GM18517 (cell line): Measurements from ENCODE around the gene TMEM129.

Experiments
- ATAC-seq: cut with Tn5 transposase; IDR thresholded peaks from one replicate; pipeline ENCODE4 v1.9.1; 2021; ENCODE audit warnings: mild to moderate bottlenecking, moderate library complexity; ENCODE audit not compliant: unreplicated experiment

TMEM129 gene

DNA sequence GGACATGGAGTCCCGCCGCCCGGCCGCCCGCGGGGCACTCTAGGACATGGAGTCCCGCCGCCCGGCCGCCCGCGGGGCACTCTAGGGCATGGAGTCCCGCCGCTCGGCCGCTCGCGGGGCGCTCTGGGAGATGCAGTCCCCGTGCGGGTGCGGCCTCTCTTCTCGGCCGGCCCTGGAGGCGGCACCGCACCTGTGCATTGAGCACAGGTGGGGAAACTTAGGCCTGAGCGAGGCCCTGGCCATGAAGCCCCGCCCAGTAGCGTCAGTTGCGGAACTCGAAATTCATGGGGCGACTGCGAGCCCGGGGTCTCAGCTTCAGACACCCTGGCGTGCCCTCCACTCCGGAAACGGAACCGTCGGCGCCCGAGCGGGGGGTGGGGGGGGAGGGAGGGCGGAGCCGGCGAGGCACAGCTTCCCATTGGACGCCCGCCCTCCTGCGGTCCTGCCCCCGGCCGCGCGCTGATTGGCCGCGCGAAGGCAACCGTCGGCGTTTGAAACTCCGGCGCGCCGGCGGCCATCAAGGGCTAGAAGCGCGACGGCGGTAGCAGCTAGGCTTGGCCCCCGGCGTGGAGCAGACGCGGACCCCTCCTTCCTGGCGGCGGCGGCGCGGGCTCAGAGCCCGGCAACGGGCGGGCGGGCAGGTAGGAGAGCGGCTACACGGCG is at the start of gene TMEM129, which contains the start of gene TACC3:
TMEM129 (minus strand) TSS at position 321 of the 663 bp plus-strand sequence. CDS start 486 bp downstream, outside the sequence.
TACC3 (plus strand) TSS at position 519 of the 663 bp plus-strand sequence. CDS start 1,901 bp downstream, outside the sequence.
- ATAC-seq: peak; percentile 73

GRCh38 chr4:1770791-1771231 is 49.7 kb upstream of the TMEM129 start:
- ATAC-seq: no peak

GRCh38 chr4:1770245-1770644 is 49.1 kb upstream of the TMEM129 start:
- no peak for ATAC-seq

DNA sequence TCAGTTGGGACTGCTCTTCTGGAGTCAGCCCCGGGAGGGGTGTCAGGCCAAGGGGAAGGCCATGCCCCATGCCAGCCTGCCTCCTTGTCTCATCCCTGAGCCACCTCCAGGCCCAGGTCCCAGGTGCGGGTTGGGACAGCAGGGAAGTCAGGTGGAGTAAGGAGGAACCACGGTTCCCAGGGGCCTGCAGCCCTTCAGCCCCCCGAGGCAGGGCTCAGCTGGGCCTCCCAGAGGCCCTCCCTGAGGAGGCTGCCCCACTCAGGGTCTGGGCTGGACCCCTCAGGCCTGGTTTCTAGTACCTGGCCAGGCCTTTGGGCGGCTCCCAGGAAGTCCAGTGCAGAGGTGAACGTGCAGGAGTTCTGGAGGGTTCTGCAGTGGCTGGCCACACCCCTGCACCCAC is 48.6 kb upstream of the TMEM129 start:
- ATAC-seq: no peak

DNA sequence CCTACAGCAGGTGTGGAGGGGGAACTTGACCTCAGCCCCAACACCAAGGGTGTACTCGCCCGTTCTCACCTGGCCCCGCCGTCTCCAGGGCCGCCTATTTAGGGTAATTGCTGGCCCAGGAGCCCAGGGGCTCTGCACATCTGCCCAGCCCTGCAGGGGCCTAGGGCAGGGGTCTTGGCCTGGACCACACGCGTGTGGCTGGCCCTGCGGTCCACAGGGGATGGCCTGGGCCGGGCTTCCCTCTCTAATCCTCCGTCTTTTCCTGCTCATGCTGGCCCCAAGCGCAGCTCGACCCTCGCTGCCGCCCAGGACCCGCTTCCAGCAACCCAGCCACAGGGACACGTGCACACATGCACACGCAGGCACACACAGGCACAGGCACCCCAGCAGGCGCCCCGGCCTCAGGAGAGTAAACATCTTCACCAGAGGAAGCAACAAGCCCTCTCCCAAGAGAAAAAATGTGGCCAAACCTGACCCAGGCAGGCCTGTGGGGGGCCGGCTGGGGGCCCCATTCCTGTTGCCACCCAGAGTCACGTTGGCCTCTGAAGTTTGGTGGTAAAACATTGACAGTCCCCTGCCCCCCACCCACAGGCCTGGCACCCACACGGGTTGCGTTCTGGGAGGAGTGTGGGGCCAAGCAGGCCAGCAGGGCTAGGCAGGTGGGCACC is 47.4 kb upstream of the TMEM129 start:
- ATAC-seq: no peak

DNA sequence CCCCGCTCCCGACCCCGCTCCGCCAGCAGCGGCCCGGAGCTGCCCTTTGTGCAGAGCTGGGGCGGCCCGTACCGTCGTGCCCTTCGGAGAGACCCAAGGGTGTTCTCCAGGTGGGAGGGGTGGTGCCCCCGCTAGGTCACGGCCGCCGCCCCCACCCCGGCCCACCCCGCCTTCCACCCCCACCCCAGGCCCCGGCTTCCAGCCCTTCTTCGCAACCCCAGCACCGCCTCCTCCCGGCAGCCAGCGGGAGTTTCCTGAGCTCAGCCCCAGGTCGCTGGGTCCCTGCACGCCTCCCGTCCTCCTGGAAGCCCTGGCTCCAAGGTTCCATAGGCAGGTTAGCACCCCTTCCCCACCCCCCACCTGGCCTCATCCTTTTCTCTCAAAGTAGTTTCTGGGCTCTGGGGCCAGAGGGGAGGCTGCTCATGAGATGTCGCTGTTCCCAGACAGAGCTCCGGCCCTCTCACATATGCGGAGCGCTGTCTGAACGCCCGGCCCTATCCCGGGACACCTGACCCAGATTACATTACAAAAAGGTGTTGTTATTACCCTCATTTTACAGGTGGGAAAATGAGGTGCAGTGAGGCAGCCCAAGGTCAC is 46.7 kb upstream of the TMEM129 start:
- no peak for ATAC-seq

- no peak for ATAC-seq
Measured at GRCh38 chr4:1767061-1767769, 46.1 kb upstream of the TMEM129 start.

GRCh38 chr4:1766106-1767060 is 45.3 kb upstream of the TMEM129 start:
- no peak for ATAC-seq

DNA sequence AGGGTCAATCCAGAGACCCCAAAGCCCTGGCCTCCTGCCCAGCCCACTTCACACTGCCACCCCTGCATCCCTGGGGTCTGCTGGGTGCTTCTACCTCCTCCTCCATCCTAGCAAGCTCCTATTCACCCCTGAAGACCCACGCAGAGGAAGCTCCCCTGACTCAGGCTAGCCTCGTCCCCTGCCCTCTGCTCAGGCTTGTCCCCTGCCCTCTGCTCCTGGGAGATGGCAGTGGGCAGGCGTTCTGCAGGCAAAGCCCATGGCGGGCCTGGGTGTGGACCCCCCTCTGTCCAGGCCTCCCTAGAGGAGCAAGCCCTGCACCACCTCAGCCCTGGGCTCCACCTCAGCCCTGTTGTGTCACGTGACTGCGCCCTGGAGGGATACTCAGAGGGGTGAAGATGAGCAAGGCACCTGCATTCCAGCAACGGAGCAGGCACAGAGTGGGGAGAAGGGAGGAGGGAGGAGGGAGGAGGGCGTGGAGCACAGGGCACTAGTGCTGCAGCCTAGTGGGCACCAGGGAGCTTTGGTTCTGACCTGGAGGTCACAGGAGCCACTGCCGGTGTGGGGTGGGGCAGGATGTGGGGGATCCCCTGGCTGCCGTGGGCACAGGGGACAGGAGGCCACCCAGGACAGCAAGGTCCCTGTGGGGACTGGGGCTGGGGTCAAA is 44.4 kb upstream of the TMEM129 start:
- no peak for ATAC-seq

DNA sequence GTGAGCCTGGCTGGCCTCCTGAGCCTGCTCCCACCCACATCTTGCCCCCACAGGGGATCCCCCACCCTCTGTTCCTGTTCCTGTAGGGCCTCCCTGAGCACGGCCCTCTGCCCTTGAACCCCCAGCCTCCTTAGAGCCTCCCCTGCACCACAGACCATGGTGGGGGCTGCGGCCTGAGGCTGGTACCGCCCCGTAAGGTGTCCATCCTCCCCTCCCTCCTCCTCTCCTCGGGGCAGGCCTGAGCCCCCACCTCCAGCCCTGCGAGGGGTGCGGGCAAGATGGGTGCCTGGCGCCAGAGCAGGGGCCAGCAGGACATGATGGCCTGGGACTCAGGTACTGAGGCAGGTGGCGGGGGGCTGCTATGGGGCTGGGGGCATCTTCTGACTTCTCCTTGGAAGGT is 43.5 kb upstream of the TMEM129 start:
- no peak for ATAC-seq

DNA sequence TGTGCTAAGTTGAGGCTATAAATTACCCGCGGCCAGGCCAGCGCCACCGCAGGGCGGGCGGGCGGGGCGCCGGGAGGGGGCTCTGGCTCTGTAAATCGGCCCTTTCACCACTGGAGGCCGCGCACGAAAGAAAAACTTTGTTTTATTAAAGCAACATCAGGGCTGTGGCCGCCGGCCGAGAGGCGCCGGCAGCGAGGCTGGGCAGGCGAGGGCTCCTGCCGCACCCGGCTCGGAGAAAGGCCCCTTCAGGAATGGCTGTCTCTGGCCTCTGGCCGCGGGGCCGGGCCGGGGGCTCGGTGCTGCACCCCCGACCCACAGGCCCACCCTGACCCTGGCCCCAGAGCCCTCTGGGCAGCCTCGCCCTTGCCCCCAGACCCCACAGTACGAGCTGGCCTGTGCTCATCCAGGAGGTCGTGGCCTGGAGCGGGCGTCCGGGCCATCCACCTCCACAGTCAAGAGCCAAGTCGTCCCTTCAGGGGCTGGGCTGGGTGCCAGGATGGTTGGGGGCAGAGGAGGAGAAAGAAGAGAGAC is 42.5 kb upstream of the TMEM129 start:
- ATAC-seq: no peak

DNA sequence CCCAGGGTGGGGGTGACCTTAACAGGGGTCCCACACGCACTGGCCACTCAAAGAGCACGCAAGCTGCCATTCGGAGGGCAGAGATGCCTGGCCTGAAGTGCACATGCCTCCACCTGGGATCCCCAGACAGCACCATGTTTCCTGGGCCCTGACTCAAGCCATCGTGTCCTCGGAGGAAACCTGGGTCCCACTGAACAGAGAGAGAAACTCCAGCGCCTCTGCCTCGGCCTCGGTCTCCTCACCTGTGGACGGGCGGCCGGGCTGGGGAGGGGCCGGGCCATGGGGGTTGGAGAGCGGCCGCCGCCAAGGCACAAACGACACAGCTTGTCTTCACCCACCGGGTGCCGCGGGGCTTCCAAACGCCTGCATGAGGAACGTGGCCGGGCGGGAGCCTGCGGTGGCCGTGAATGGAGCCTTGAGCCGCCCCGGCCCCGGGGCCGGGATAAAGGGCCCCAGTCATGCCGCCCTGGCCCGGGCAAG is 42.0 kb upstream of the TMEM129 start:
- no peak for ATAC-seq

GRCh38 chr4:1762264-1763010 is 41.3 kb upstream of the TMEM129 start:
- no peak for ATAC-seq

DNA sequence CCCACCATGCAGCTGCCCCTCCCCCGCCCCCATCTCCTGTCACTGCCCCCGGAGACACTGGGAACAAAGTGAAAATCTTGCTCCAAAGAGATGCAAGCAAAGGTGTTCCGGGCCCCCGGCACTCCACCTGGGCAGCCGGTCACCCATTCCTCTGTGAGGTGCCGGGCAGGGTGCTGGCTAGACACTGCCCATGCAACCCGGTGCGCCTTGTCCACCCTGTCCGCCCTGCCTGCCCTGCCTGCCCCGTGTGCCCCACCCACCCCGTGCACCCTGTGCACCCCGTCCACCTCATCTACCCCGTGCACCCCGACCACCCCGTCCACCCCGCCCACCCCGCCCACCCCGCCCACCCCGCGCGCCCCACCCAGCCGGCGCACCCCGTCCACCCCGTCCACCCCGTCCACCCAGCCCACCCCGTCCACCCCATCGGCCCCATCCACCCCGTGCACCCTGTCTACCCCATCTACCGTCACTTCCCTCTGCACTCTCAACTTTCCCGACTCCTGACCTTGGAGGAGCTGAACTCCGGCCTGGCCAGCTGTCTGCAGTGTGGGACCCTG is 40.1 kb upstream of the TMEM129 start:
- no peak for ATAC-seq

GRCh38 chr4:1760521-1761071 is 39.5 kb upstream of the TMEM129 start:
- no peak for ATAC-seq

GRCh38 chr4:1759818-1760223 is 38.7 kb upstream of the TMEM129 start:
- no peak for ATAC-seq

DNA sequence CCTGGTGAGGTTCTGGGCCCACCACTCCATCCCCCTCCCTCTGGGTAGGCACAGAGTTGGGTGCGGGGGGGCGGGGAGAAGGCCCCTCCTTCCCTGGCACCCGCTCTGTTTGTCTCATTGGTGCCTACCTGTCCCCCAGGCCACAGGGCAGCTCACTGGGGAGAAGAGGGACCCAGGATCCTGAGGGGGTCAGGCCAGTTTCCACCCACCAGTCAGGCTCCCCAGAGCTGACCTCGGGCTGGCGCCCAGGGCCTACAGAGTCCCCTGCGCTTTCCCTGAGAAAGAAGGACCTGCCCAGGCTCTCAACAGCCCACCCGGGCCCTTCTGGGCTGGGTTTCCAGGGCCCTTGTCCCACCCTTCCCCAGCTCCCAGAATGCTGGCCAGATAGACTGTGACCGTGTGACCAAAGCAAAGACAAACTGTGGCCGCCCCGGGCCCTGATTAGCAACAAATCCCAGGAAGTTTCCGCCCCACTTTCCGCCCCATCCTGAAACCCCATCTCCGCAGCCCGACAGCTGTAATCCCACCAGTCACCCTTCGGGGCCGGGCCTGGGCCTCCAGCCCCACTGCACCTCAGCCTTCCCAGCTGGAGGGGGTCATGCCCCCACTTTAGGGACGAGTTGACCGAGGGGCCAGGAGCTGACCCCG is 38.2 kb upstream of the TMEM129 start:
- ATAC-seq: no peak
